Right lobe of liver (tissue), 6 donors: ENCODE data around the gene MRPL36. TPM values are rescaled to one million over a fixed set of nuclear protein-coding genes. Genes with fewer than 3 reads are reported as not detected.

Experiments used
- ATAC-seq, 4 donors: fragments of 200-7000 bp; cut with Tn5 transposase; one replicate each; pipeline ENCODE4 v1.9.1; 2020; ENCODE audit warnings: mild to moderate bottlenecking in 4 of 4, moderate library complexity in 4 of 4
- DNase-seq, 3 donors: peaks; one replicate each; pipeline ENCODE4 v3.0.0-alpha.2; 2020
- H3K27ac ChIP-seq, 3 donors: fragments of 200-600 bp; one replicate each; pipeline ENCODE4 v1.8.0; 2022
- H3K27me3 ChIP-seq, 2 donors: fragments of 200-600 bp; one replicate each; pipeline ENCODE4 v1.8.0; 2022
- H3K36me3 ChIP-seq, 4 donors: fragments of 200-600 bp; sonication (generic) in 1 of 4; one replicate each; pipeline versions ENCODE4 v1.5.1 to v1.8.0; 2017 to 2022; ENCODE audit warnings: control low read depth in 1 of 4
- H3K4me1 ChIP-seq, 4 donors: fragments of 200-600 bp; sonication (generic) in 1 of 4; one replicate each; pipeline versions ENCODE4 v1.5.1 to v1.8.0; 2017 to 2022; ENCODE audit warnings: control low read depth in 1 of 4
- H3K4me3 ChIP-seq, 3 donors: fragments of 200-600 bp; one replicate each; pipeline ENCODE4 v1.8.0; 2022
- H3K9me3 ChIP-seq, 4 donors: fragments of 200-600 bp; sonication (generic) in 1 of 4; one replicate each; pipeline versions ENCODE4 v1.5.1 to v1.8.0; 2017 to 2022; ENCODE audit warnings: control low read depth in 1 of 4
- CTCF ChIP-seq, 4 donors: fragments of 200-600 bp in 3 of 4; fragments of 450-650 bp in 1 of 4; IDR thresholded peaks; one replicate each; pipeline versions ENCODE4 v1.5.1 to v1.8.0; 2016 to 2022; ENCODE audit warnings: antibody characterized with exemption in 4 of 4, mild to moderate bottlenecking in 2 of 4
- POLR2A ChIP-seq: fragments of 450-650 bp; IDR thresholded peaks from one replicate; pipeline ENCODE4 v1.6.1; 2017; ENCODE audit warnings: antibody characterized with exemption, mild to moderate bottlenecking
- WGBS: methylation state at CpG from one replicate; pipeline ENCODE4 v1.1.6; 2018; ENCODE audit warnings: low coverage, low lambda C conversion rate; ENCODE audit not compliant: insufficient coverage; ENCODE audit errors: missing lambda C conversion rate; 5-methylcytosine and 5-hydroxymethylcytosine counted together
- intact Hi-C, 2 donors: fragments of 100-400 bp; cut with DNase I; formaldehyde crosslinking; loops; one replicate each; pipeline versions ENCODE4 v1.11.2 to v1.14.1; 2022
- total RNA-seq, 6 experiments: library from RNA; depleted of rRNA in 2 of 6; stranded (reverse); fragments of >200 nt in 2 of 6; fragmentation: NEBNext Ultra II Directional in 3 of 6; extraction: Animal tissue kit (Norgen Biotek cat#: 25700) in 3 of 6; gene quantifications; one replicate each; pipeline versions ENCODE4 v1.1.0 to v1.2.4, GENCODE V29; 2016 to 2023
- donor health status: DM: no; HTN: yes; CAD: no.
- donor health status: DM: no; HTN: no; CAD: no.
- donor health status: DM: no; HTN: no; CAD: no.
- donor health status: DM: no; HTN: yes; CAD: no.
- donor health status: DM: no; HTN: yes; CAD: no.

The MRPL36 gene
- total RNA-seq, 6 experiments from 2014 or later, result 30.7 to 40.0 (median 35.5) TPM

- Histone ChIP-seq H3K9me3 (no peaks in the 10 kb centered on the region), H3K27me3 (no peaks in the 10 kb centered on the region), H3K4me1 (no peaks in the 10 kb centered on the region), H3K27ac (no peak overlapping the region), H3K36me3 (no peaks in the 10 kb centered on the region), H3K4me3 (no peak overlapping the region)
- ATAC-seq (no peak), DNase-seq (peak in 2 of 3 donors; percentile 1 to 14)
- intact Hi-C loops, result no loop called here
- no peak for TF ChIP-seq POLR2A
- no peak for TF ChIP-seq CTCF (IDR thresholded peaks at IDR 0.05)
- 42% methylated on average over 14 of the region's 14 CpGs for WGBS
Measured at GRCh38 chr5:1755321-1755949, 44.2 kb downstream of the MRPL36 start.

GRCh38 chr5:1754531-1755220 is 45.0 kb downstream of the MRPL36 start:
- WGBS, result 67% methylated on average over 3 of the region's 14 CpGs
- intact Hi-C loops, result no loop called here
- no peak overlapping the region for H3K27ac ChIP-seq
- TF ChIP-seq CTCF (IDR thresholded peaks at IDR 0.05), result no peak
- no peak for TF ChIP-seq POLR2A
- ATAC-seq (no peak), DNase-seq (peak; percentile 6 to 39 (median 27))
- no peaks in the 10 kb centered on the region for H3K4me1 ChIP-seq
- H3K36me3 ChIP-seq, result no peaks in the 10 kb centered on the region
- no peaks in the 10 kb centered on the region for H3K9me3 ChIP-seq
- no peaks in the 10 kb centered on the region for H3K27me3 ChIP-seq
- no peak overlapping the region for H3K4me3 ChIP-seq

GRCh38 chr5:1753490-1753889 is 46.1 kb downstream of the MRPL36 start:
- ATAC-seq, result no peak
- H3K9me3 ChIP-seq, result no peaks in the 10 kb centered on the region
- no peak overlapping the region for H3K4me3 ChIP-seq
- no peak for TF ChIP-seq CTCF (IDR thresholded peaks at IDR 0.05)
- TF ChIP-seq POLR2A, result no peak
- no peaks in the 10 kb centered on the region for H3K36me3 ChIP-seq
- intact Hi-C loops, result no loop called here
- DNase-seq, result peak in 2 of 3 donors; percentile 3 to 20
- 49% methylated on average over 4 of the region's 8 CpGs for WGBS
- H3K4me1 ChIP-seq, result no peaks in the 10 kb centered on the region
- H3K27me3 ChIP-seq, result no peaks in the 10 kb centered on the region
- no peak overlapping the region for H3K27ac ChIP-seq

- ATAC-seq, result no peak
- Histone ChIP-seq H3K27ac (no peak overlapping the region), H3K4me3 (no peak overlapping the region), H3K36me3 (no peaks in the 10 kb centered on the region), H3K9me3 (no peaks in the 10 kb centered on the region), H3K4me1 (no peaks in the 10 kb centered on the region), H3K27me3 (no peaks in the 10 kb centered on the region)
- intact Hi-C loops, result no loop called here
- peak in 2 of 3 donors; percentile 30 to 36 for DNase-seq
- TF ChIP-seq CTCF (IDR thresholded peaks at IDR 0.05) (no peak), POLR2A (no peak)
- 49% methylated on average over 7 of the region's 16 CpGs for WGBS
Measured at GRCh38 chr5:1752881-1753280, 46.8 kb downstream of the MRPL36 start.
